IMR-90 (cell line): ENCODE measurements around the gene CDK5R1. TPM values are rescaled to one million over a fixed set of nuclear protein-coding genes. Genes with fewer than 3 reads are reported as not detected.

Experiments
- ATAC-seq: fragments of 200-7000 bp; cut with Tn5 transposase; 2 replicates; pipeline ENCODE4 v1.9.1; 2020; ENCODE audit warnings: low read depth, mild to moderate bottlenecking, moderate library complexity
- BruUV-seq: library from RNA; stranded (reverse); fragments of 400-500 nt; replicated peaks from 2 replicates; lab custom pipeline; 2021; lab: Mats Ljungman, UMichigan
- CTCF ChIA-PET: fragments of 300-600 bp; formaldehyde crosslinking; extraction: SDS; loops from one replicate; lab custom pipeline; 2021; ENCODE audit warnings: antibody characterized with exemption; lab: Yijun Ruan, JAX
- POLR2A ChIA-PET: fragments of 300-600 bp; sonication (Branson Sonifier 250); formaldehyde crosslinking; loops from one replicate; lab custom pipeline; 2022; ENCODE audit warnings: antibody characterized with exemption; ENCODE audit not compliant: unreplicated experiment; lab: Charles Lee
- DNase-seq: peaks from one replicate; pipeline ENCODE4 v3.0.0; 2013
- H2AFZ ChIP-seq: replicated peaks from 2 replicates; pipeline ENCODE3; 2013; ENCODE audit warnings: low read length, mild to moderate bottlenecking; ENCODE audit not compliant: poor library complexity
- H2AK5ac ChIP-seq: 2 replicates; pipeline ENCODE4 v1.6.1; 2013; ENCODE audit warnings: low read depth, low read length, inconsistent platforms
- H2AK9ac ChIP-seq: replicated peaks from 2 replicates; pipeline ENCODE3; 2013; ENCODE audit warnings: mild to moderate bottlenecking, low read depth, low read length, moderate library complexity; ENCODE audit not compliant: poor library complexity
- H2BK120ac ChIP-seq: 2 replicates; pipeline ENCODE4 v1.6.1; 2013; ENCODE audit warnings: low read depth, low read length, inconsistent platforms
- H2BK15ac ChIP-seq: 3 replicates; pipeline ENCODE4 v1.6.1; 2013; ENCODE audit warnings: low read depth, low read length, inconsistent platforms
- H2BK20ac ChIP-seq: 2 replicates; pipeline ENCODE4 v1.6.1; 2013; ENCODE audit warnings: low read depth, mild to moderate bottlenecking, inconsistent platforms, low read length, moderate library complexity
- H2BK5ac ChIP-seq: 2 replicates; pipeline ENCODE4 v1.6.1; 2013; ENCODE audit warnings: mild to moderate bottlenecking, low read depth, low read length, inconsistent platforms; ENCODE audit not compliant: poor library complexity, severe bottlenecking
- H3K14ac ChIP-seq: replicated peaks from 2 replicates; pipeline ENCODE4 v1.6.1; 2013; ENCODE audit warnings: low read depth, low read length, inconsistent platforms
- H3K18ac ChIP-seq: 2 replicates; pipeline ENCODE4 v1.6.1; 2013; ENCODE audit warnings: low read depth, low read length, control low read depth
- H3K23ac ChIP-seq: 2 replicates; pipeline ENCODE4 v1.6.1; 2013; ENCODE audit warnings: low read depth, low read length, inconsistent platforms
- H3K27ac ChIP-seq: 2 replicates; pipeline ENCODE4 v1.5.1; 2013; ENCODE audit warnings: mild to moderate bottlenecking, control low read depth, low read length; ENCODE audit not compliant: insufficient read depth
- H3K27me3 ChIP-seq: 2 replicates; pipeline ENCODE4 v1.6.1; 2013; ENCODE audit warnings: low read length; ENCODE audit not compliant: control insufficient read depth, insufficient read depth
- H3K36me3 ChIP-seq: 2 replicates; pipeline ENCODE4 v1.6.1; 2013; ENCODE audit warnings: low read length, mixed read lengths; ENCODE audit not compliant: control insufficient read depth, insufficient read depth
- H3K4ac ChIP-seq: 2 replicates; pipeline ENCODE4 v1.6.1; 2013; ENCODE audit warnings: low read depth, low read length, inconsistent platforms
- H3K4me1 ChIP-seq: 2 replicates; pipeline ENCODE4 v1.6.1; 2013; ENCODE audit warnings: low read length, mixed read lengths; ENCODE audit not compliant: control insufficient read depth, insufficient read depth
- H3K4me2 ChIP-seq: 2 replicates; pipeline ENCODE4 v1.6.1; 2013; ENCODE audit warnings: low read depth, mild to moderate bottlenecking, control low read depth, low read length, moderate library complexity
- H3K4me3 ChIP-seq: 2 replicates; pipeline ENCODE4 v1.5.1; 2013; ENCODE audit warnings: low read depth, mild to moderate bottlenecking, control low read depth, low read length, moderate library complexity; ENCODE audit not compliant: insufficient read depth
- H3K56ac ChIP-seq: 2 replicates; pipeline ENCODE4 v1.6.1; 2013; ENCODE audit warnings: low read length, inconsistent platforms; ENCODE audit not compliant: insufficient read depth; ENCODE audit errors: extremely low read depth
- H3K79me1 ChIP-seq, 2 experiments: 2 replicates each; pipeline ENCODE4 v1.6.1; 2013; ENCODE audit warnings: low read length in 2 of 2, inconsistent platforms in 1 of 2, low read depth in 1 of 2
- H3K9ac ChIP-seq: 2 replicates; pipeline ENCODE4 v1.6.1; 2013; ENCODE audit warnings: low read depth, low read length, control low read depth
- H3K9me1 ChIP-seq: 2 replicates; pipeline ENCODE4 v1.6.1; 2013; ENCODE audit warnings: low read length, inconsistent platforms; ENCODE audit not compliant: insufficient read depth
- H3K9me3 ChIP-seq: 2 replicates; pipeline ENCODE4 v1.6.1; 2013; ENCODE audit warnings: low read length; ENCODE audit not compliant: control insufficient read depth, insufficient read depth
- H4K20me1 ChIP-seq: 2 replicates; pipeline ENCODE4 v1.6.1; 2013; ENCODE audit warnings: low read length, inconsistent platforms; ENCODE audit not compliant: insufficient read depth
- H4K5ac ChIP-seq: 2 replicates; pipeline ENCODE4 v1.6.1; 2013; ENCODE audit warnings: mild to moderate bottlenecking, low read depth, low read length, control low read depth
- H4K8ac ChIP-seq, 2 experiments: 2 replicates each; pipeline ENCODE4 v1.6.1; 2013; ENCODE audit warnings: low read depth in 2 of 2, low read length in 2 of 2, control low read depth in 1 of 2, inconsistent platforms in 1 of 2
- H4K91ac ChIP-seq: 2 replicates; pipeline ENCODE4 v1.6.1; 2013; ENCODE audit warnings: low read depth, low read length, inconsistent platforms; ENCODE audit not compliant: insufficient read depth
- BHLHE40 ChIP-seq: fragments of 150-350 bp; IDR thresholded peaks from 2 replicates; pipeline ENCODE4 v1.6.1; 2016; ENCODE audit warnings: mild to moderate bottlenecking, low read depth, low read length
- CEBPB ChIP-seq: IDR thresholded peaks from 2 replicates; pipeline ENCODE4 v1.6.1; 2012; ENCODE audit warnings: low read depth, low read length, improper control_type of control experiment
- FOS ChIP-seq: fragments of 150-350 bp; IDR thresholded peaks from 2 replicates; pipeline ENCODE4 v1.6.1; 2016; ENCODE audit warnings: low read depth, low read length
- MXI1 ChIP-seq: IDR thresholded peaks from 2 replicates; pipeline ENCODE4 v1.6.1; 2012; ENCODE audit warnings: low read depth, mild to moderate bottlenecking, low read length, moderate library complexity, borderline replicate concordance
- RAD21 ChIP-seq: IDR thresholded peaks from 2 replicates; pipeline ENCODE4 v1.6.1; 2012; ENCODE audit warnings: low read length, improper control_type of control experiment
- RCOR1 ChIP-seq: IDR thresholded peaks from 2 replicates; pipeline ENCODE4 v1.6.1; 2012; ENCODE audit warnings: mild to moderate bottlenecking, low read length, improper control_type of control experiment; ENCODE audit not compliant: insufficient replicate concordance
- RFX5 ChIP-seq: IDR thresholded peaks from 2 replicates; pipeline ENCODE4 v1.8.0; 2012; ENCODE audit warnings: low read depth, mild to moderate bottlenecking, low read length, moderate library complexity
- SMC3 ChIP-seq: fragments of 150-350 bp; IDR thresholded peaks from 2 replicates; pipeline ENCODE4 v1.6.1; 2016; ENCODE audit warnings: low read depth, mild to moderate bottlenecking, antibody characterized with exemption, low read length, moderate library complexity
- WGBS, 2 experiments: methylation state at CpG; one replicate each; pipeline versions ENCODE4 v1.1.5 to v1.1.7; 2013; ENCODE audit warnings: missing lambda C conversion rate in 2 of 2; ENCODE audit not compliant: insufficient read length in 1 of 2; ENCODE audit errors: extremely low coverage in 2 of 2; 5-methylcytosine and 5-hydroxymethylcytosine counted together
- dilution Hi-C: fragments of 300-500 bp; cut with HindIII; formaldehyde crosslinking; loops from one replicate; pipeline ENCODE4 v1.14.3; 2018; ENCODE audit warnings: low sequenced_read_pairs; ENCODE audit not compliant: unreplicated experiment
- in situ Hi-C: fragments of 300-500 bp; cut with MboI; formaldehyde crosslinking; loops from 3 replicates; pipeline ENCODE4 v1.14.3; 2019; ENCODE audit warnings: low sequenced_read_pairs, inconsistent platforms, mixed read lengths
- intact Hi-C: fragments of 100-400 bp; cut with micrococcal nuclease; formaldehyde crosslinking; loops from 2 replicates; pipeline ENCODE4 v1.10.0; 2022
- polyA plus RNA-seq, 3 experiments: library from polyadenylated mRNA; depleted of rRNA; stranded (reverse); fragments of >200 nt; gene quantifications; 2 replicates each; pipeline ENCODE4 v1.2.3, GENCODE V29; 2012; ENCODE audit warnings: low replicate concordance in 1 of 3
- total RNA-seq: library from RNA; depleted of rRNA; stranded (reverse); fragments of >200 nt; gene quantifications from 2 replicates; pipeline ENCODE4 v1.2.3, GENCODE V29; 2012
- TF ChIP-seq, protein P1 (sequence below): conservative IDR thresholded peaks from 2 replicates; pipeline ENCODE4 v1.5.1; 2012; ENCODE audit warnings: mild to moderate bottlenecking, low read depth, low read length, improper control_type of control experiment

The CDK5R1 gene
- total and polyA plus RNA-seq, 2 of the 4 experiments (the other 2 are of a cell fraction), result 0.36 to 0.74 TPM

DNA sequence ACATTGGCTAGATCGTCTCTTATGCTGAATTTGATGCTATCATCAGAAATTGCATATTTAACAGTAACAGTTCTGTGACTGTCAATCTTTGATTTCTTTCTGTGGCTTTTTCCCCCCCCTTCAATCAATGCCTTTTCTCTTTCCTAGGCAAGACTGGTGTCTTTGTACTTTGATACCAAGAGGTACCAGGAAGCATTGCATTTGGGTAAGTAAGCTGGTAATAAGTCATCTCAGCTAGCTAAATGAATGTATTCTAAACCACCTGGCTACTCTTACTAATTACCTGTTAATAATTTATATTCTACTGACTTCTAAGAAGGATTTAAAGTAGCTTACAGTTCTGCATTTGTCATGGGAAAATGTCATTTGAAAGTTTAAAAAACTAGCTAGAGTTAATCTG, 22.4 kb upstream of the CDK5R1 start:
- no peak for DNase-seq
- Histone ChIP-seq H3K4me1 (no peaks in the 10 kb centered on the region), H3K4ac (no peak overlapping the region), H3K9ac (no peak overlapping the region), H2AK5ac (no peak overlapping the region), H3K36me3 (peaks cover 32% of the 10 kb centered on the region), H3K4me3 (no peak overlapping the region), H3K9me3 (no peaks in the 10 kb centered on the region), H3K18ac (no peak overlapping the region), H4K8ac (no peak overlapping the region), H3K27me3 (no peaks in the 10 kb centered on the region), H2AFZ (no peak overlapping the region), H2BK15ac (no peak overlapping the region), H2AK9ac (no peak overlapping the region), H4K5ac (no peak overlapping the region), H3K79me1 (peaks cover 32 to 35% of the 10 kb centered on the region in 2 experiments), H2BK5ac (no peak overlapping the region), H3K14ac (no peak overlapping the region), H3K56ac (no peak overlapping the region), H3K23ac (no peak overlapping the region), H3K9me1 (no peaks in the 10 kb centered on the region), H4K20me1 (peaks cover 29% of the 10 kb centered on the region), H4K91ac (no peak overlapping the region), H2BK120ac (no peak overlapping the region), H3K4me2 (no peak overlapping the region), H3K27ac (no peak overlapping the region), H2BK20ac (no peak overlapping the region)
- in situ Hi-C loops (no loop called here), dilution Hi-C loops (no loop called here), intact Hi-C loops (no loop called here)
- TF ChIP-seq CEBPB, result no peak
- no peak for TF ChIP-seq MXI1
- TF ChIP-seq RFX5, result no peak
- TF ChIP-seq, protein P1, sequence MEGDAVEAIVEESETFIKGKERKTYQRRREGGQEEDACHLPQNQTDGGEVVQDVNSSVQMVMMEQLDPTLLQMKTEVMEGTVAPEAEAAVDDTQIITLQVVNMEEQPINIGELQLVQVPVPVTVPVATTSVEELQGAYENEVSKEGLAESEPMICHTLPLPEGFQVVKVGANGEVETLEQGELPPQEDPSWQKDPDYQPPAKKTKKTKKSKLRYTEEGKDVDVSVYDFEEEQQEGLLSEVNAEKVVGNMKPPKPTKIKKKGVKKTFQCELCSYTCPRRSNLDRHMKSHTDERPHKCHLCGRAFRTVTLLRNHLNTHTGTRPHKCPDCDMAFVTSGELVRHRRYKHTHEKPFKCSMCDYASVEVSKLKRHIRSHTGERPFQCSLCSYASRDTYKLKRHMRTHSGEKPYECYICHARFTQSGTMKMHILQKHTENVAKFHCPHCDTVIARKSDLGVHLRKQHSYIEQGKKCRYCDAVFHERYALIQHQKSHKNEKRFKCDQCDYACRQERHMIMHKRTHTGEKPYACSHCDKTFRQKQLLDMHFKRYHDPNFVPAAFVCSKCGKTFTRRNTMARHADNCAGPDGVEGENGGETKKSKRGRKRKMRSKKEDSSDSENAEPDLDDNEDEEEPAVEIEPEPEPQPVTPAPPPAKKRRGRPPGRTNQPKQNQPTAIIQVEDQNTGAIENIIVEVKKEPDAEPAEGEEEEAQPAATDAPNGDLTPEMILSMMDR, result no peak
- no peak for TF ChIP-seq RAD21
- TF ChIP-seq RCOR1, result no peak
- no peak for TF ChIP-seq FOS
- TF ChIP-seq BHLHE40, result no peak
- no peak for TF ChIP-seq SMC3
- ATAC-seq, result no peak
- no TSS peak for BruUV-seq
- POLR2A ChIA-PET, result no interaction called here
- CTCF ChIA-PET, result no interaction called here
- no CpG with 5 or more reads among the region's 1 CpG for WGBS, 2 experiments
